Ovary (tissue), 3 donors: Measurements from ENCODE around the gene SLC34A2.

Source experiments
- EP300 ChIP-seq: sonication (generic); formaldehyde crosslinking; IDR thresholded peaks from one replicate; pipeline ENCODE4 v1.6.1; 2017; ENCODE audit warnings: antibody characterized with exemption
- POLR2A ChIP-seq: fragments of 450-650 bp; IDR thresholded peaks from one replicate; pipeline ENCODE4 v1.6.1; 2017; ENCODE audit warnings: antibody characterized with exemption, mild to moderate bottlenecking, moderate library complexity
- TF ChIP-seq, protein P1 (sequence below), 3 donors: fragments of 450-650 bp in 2 of 3; fragments of 200-600 bp in 1 of 3; IDR thresholded peaks; one replicate each; pipeline versions ENCODE4 v1.5.1 to v1.8.0; 2016 to 2022; ENCODE audit warnings: antibody characterized with exemption in 3 of 3, mild to moderate bottlenecking in 1 of 3
- donor health status: DM: no; HTN: no; CAD: no.

DNA sequence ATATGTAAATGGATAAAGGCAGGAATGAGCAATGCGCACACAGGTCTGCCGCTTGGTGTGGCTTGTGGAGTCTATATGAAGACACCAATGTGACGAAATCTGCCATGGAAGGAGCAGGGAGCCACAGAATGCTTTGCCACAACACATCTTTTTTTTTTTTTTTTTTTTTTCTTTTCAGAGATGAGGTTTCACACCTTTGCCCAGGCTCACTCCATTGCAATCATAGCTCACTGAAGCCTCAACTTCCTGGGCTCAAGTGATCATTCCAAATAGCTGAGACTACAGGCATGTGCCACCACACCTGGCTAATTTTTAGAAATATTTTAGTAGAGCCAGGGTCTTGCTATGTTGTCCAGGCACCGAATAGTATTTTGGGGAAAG is 17.4 kb upstream of the SLC34A2 start:
- no peak for TF ChIP-seq POLR2A
- TF ChIP-seq, protein P1, sequence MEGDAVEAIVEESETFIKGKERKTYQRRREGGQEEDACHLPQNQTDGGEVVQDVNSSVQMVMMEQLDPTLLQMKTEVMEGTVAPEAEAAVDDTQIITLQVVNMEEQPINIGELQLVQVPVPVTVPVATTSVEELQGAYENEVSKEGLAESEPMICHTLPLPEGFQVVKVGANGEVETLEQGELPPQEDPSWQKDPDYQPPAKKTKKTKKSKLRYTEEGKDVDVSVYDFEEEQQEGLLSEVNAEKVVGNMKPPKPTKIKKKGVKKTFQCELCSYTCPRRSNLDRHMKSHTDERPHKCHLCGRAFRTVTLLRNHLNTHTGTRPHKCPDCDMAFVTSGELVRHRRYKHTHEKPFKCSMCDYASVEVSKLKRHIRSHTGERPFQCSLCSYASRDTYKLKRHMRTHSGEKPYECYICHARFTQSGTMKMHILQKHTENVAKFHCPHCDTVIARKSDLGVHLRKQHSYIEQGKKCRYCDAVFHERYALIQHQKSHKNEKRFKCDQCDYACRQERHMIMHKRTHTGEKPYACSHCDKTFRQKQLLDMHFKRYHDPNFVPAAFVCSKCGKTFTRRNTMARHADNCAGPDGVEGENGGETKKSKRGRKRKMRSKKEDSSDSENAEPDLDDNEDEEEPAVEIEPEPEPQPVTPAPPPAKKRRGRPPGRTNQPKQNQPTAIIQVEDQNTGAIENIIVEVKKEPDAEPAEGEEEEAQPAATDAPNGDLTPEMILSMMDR (IDR thresholded peaks at IDR 0.05) = no peak
- no peak for TF ChIP-seq EP300
